GM21528 (cell line): ENCODE results near the gene SYT9.
"Not testable (repeated sequence)": the region's sequence is repeated elsewhere in the genome, so short reads cannot be mapped to it uniquely, and the experiment has no call there.

ENCODE experiments used
- ATAC-seq: cut with Tn5 transposase; IDR thresholded peaks from one replicate; pipeline ENCODE4 v1.9.1; 2021; ENCODE audit warnings: mild to moderate bottlenecking, moderate library complexity; ENCODE audit not compliant: unreplicated experiment, low FRiP score

Gene SYT9

DNA sequence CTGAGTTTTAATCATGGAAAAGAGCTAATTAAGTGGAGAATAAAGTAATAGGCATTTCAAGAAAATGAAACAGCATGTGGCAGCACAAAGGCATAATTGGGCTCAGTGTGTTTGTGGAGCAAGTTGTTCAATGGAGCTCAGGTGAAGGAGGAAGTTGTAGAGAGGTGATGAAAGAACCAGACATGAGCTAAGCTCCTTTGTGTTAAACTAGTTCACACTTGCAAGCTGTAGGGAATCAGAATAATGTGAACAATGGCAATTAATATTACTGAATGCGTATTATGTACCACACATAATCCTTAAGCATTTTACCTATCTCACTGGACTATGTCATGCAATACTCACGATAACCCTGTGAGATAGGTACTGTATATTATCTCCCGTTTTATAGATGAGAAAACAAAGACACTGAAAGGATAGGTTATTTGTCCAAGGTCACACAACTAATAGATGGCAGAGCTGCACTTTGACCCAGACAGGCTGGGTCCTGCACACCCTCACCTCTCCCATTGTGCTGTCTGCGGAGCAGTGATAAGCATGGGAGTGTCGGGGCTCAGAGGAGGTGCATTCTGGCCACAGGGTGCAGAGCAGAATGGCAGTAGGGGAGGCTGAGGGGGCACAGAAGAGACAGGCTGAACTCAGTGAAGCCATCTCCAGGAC is 242.5 kb downstream of the SYT9 start:
- no peak for ATAC-seq

DNA sequence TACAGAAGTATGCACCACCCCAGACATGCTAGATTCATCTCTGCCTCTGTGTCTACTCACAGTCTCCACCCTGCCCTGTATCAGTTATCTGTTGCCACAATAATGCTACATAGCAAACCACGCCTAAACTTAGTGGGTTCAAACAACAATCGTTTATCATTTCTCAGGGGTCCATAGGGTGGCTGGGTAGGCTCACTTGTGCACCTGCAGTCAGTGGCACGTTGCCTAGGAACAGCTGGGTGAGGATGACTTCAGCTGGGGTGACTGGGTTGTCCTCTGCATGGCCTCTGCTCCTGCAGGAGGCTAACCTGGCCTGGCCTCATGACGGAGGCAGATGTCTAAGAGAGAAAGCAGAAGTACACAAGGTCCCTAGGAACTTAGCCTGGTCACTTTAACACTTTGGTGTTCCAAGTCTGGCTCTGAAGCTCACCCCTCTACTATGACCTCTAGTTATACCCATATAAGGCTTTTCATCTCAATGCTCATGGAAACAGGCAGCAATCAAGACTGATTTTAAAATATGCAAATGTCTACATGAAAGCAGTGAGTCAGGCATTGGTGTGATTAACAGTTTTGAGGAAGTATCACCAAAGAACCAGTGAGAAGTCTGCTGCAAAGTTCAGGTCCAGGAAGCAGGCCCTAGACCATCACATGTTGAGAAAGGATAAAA is 244.3 kb downstream of the SYT9 start:
- ATAC-seq: peak; percentile 93

DNA sequence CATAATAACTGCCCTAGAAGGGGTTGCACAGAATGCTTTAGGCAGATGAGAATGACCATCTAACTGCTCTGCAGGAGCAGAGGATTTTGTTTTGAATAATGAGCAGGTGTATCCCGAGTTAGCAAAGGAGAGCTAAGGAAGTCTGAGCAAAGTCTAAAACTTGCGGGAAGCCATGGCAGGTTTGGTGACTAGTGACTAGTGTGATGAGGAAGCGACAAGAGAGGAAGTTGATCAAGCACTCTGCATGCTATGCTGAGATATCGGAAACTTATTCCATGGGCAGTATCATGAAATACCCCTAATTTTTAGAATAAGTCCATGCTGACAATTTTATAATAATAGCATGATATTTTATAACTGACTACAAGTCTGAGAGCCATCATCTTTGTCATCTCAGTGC is 246.5 kb downstream of the SYT9 start:
- no peak for ATAC-seq

DNA sequence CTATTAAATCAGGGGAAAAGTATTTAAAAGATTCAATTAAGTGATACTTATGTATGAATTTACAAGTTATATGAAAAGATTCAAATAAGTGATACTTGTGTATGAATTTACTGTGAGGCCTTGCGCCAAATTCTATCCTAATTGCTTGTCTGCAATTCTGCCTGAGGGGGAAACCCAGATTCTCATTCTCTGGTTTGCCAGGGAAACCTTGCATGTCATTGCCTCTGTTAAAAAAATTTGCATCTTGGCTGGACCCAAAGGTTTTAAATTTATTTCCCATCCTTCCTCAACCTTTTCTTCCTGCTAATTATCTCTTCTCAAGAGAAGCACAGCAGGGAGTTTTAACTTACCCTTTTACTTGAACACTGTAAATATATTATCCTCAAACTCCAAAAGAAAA is 247.4 kb downstream of the SYT9 start:
- ATAC-seq: no peak

DNA sequence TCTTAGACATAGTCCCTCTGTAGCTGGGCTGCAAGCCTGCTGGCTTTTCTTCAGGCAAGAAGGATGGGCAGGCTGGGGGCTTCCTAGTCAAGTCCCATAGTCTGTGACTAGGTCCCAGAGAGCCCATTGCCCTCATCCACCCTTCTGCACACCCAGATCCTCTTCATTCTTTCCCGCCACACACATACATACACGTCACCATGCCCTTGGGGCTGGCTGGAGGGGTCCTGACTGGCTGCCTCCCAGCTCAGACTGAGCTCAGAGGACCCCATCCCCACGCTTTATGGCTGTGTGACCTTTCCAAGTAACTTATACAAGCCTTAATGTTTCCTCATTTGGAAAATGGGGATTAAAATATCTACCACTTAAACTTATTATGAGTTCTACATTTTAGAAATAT is 248.5 kb downstream of the SYT9 start:
- ATAC-seq: no peak

DNA sequence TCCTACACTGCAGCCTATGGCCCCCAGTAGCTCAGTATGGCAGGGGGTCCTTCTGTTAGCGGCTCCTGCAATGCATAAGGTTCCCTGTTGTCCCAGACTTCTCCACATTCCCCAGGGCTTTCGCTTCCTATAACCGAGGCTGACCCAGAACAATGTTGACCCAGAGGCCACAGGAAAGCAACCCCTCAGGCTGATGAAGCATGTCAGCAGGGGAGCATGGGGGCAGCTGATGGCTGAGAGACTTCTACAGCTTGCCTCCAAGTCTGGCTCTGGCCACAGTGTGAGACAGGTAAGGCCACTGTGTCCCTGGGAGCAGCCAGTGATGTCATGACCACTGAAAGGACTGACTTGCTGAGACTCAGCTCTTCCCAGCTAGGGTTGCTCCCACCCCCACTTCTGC is 249.5 kb downstream of the SYT9 start:
- ATAC-seq: no peak

DNA sequence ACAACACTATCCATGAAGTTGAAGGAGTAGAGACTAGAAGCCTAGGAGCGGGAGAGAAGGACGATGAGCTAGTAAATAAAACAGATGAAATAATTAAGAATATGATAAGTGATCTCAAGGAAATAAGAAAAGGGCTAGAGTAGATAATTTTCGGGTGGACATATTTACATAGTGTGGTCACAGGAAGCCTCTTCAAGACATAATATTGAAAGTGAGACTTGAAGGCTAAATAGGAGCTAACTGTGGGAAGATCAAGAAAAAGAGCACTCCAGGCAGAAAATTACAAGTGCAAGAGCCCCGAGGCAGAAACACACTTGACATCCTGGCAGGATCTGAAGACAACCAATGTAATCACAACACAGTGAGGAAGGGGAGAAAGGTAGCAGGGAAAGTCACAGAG is 250.2 kb downstream of the SYT9 start:
- ATAC-seq: no peak

DNA sequence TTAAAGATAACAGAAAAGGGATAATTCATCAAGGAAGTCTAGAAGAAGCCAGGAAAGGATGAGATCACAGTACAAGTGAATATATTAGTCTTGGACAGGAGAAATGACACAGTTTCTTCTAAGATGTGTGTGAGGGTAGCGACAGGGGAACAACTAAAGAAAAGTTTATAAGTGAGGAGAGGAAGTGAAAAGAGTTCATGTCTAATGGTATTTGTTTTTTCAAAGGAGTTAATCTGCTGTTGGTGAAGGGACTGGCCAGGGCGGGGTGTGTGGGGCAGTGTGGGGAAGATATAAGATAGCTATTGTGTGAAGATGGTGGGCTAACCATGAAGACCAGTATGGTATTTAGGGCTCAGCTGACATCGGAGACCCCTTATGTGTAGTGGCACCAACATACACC is 254.5 kb downstream of the SYT9 start:
- ATAC-seq: no peak

DNA sequence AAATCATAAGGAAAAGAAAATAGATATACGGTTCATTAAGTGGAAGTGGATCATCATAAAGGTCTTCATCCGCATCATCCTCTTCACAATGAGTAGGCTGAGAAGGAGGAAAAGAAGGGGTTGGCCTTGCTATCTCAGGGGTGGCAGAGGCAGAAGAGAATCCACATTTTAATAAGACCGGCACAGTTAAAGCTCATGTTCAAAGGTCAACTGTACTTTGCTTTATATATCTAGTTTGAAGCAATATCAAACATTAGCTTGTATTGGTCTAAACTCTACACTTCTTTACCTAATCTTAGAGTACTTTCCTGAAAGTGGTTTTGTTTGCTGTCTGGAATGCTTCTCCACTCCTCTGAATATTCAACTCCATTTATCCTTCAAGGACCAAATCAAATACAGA is 256.4 kb downstream of the SYT9 start:
- no peak for ATAC-seq

DNA sequence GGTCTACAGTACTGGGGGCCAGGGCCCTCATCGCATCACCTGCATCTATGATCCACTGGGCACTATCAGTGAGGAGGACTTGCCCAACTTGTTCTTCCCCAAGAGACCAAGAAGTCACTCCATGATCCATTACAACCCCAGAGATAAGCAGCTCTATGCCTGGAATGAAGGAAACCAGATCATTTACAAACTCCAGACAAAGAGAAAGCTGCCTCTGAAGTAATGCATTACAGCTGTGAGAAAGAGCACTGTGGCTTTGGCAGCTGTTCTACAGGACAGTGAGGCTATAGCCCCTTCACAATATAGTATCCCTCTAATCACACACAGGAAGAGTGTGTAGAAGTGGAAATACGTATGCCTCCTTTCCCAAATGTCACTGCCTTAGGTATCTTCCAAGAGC is 258.3 kb downstream of the SYT9 start:
- ATAC-seq: no peak

DNA sequence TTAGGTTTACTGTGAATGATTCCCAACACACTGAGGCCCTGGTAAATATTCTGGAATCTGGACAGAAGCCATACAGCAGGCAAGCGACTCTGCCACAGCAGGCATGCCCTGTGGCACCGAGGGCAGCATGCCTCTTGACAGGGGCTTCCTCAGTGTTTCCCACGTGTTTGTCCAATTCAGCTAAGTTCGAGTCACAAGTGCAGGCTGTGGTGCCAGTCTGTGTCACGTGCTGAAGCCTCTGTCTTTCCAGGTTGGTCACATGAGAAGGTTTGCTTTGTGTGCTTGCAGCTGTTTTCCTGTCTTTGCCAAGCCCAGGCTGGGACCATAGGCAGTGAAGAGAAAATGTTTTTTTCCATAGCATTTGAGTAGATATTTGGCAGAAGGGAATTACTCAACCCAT is 259.7 kb downstream of the SYT9 start:
- ATAC-seq: no peak

DNA sequence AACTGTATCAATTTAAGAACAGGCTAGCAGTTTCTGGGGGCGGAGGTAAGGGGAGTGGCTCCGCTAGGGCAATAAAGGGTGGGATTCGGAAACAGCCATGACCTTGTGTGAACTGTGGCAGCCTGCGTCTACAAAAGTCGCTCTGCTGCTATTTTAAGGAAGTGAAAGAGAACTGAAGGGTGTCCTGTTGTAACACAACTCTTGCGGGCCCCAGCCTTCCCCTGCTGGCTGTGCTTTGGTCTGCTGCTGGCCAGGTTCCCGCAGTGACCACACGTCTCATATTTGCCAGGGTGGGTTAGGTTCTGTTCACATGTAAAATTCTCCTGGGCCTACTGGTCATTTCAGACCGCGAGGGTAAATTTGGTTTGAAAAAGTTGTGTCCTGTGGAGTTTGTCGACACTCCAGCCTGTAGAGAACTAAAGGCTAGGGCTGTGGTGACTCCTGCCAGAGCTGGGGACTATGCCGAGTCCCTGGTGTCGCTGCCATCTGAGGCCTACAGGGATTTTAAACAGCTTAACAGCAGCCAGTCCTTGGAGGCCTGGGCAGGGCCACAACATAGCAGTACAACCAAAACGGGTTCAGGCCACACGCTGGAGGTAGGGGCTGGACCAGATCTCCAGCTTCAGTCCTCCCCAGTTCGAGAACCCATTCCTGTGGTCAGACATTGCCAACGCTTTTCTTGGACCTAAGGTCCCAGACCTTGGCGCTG is 261.0 kb downstream of the SYT9 start:
- ATAC-seq: peak; percentile 69

DNA sequence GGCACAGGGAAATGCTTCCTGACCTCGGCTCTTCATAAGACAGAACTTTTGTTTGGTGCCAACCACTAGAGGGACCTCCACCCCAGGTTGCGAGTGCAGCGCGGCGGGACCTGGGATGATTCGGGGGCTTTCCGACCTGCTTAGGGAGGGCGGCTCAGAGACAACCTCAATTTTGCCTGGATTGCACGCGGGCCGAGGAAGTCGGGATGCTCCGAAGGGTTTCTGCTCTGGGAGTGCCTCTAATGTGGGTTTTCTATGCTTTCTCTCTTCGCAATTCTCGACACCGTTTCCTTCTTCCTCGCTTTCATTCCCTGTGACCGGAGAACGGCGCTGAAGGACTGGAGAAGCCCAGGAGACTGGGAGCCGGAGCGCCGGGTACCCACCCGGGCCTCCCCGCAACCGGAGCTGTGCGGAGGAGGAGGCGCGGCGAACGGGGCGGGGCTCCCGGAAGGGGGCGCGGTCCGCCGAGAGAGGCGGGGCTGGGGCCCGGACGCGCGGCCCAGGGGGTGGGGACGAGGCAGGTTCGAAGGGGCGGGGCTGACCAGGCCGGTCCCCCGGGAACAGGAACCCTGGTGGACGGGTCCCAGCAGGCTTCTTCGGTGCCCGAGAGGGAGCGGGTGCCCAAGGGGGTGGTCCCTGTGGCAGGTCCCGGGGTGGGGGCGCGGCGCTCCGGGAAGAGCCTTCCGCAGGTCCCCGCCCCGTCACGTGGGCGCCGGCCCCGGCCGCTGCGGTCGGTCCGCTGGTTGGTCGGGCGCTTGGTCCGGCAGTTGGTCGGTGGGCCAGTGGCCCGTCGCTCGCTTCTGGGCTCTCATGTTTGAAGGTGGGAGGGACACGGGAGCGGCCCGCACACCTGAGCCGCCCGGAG is 261.8 kb downstream of the SYT9 start, which contains the start of gene PPFIBP2:
PPFIBP2 (plus strand) TSS at position 766 of the 865 bp plus-strand sequence. CDS start 35,477 bp downstream, outside the sequence.
- ATAC-seq: peak; percentile 75

DNA sequence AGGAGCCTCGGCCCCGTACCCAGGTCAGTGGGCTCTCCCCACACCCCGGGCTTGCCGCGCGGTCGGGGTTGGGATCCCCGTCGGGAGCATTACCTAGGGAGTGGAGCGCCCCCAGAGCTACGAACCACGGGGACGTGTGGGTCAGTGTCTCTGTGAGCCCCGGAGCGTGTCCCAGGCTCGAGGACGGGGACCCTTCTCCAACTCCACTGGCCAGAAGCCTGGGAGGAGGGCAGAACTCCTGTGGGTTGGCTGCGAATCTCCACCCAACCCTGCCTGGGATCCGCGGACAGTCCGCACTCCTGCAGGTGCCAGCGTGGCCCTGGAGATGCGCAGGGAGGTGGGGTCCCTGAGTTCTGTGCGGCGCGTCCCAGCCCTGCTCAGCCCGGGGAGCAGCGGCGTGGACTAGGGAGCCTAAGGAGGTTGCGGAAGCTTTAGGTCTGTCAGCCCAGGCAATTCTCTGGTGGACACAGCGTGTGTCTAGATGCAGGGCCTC is 262.4 kb downstream of the SYT9 start:
- peak; percentile 33 for ATAC-seq

DNA sequence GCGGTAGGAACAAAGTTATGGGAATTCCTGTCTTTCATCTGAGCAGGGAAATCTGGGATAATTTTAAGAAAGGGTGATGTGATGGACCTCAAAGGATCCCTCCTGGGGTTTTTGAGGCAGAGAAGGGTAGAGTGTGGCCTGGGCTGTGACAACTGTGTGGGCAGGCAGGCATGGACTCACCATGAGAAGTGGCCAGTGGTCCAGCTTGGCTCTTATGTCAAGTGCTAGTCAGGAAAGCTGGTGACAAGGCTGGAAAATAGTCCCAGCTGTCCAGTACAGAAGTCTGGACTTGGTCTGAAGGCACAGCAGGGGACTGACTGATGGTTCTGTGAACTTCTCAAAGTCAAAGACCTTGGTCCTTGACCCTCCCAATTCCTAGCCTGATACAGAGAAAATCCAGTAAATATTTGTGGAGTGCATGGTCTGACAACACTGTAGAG is 263.8 kb downstream of the SYT9 start:
- no peak for ATAC-seq

DNA sequence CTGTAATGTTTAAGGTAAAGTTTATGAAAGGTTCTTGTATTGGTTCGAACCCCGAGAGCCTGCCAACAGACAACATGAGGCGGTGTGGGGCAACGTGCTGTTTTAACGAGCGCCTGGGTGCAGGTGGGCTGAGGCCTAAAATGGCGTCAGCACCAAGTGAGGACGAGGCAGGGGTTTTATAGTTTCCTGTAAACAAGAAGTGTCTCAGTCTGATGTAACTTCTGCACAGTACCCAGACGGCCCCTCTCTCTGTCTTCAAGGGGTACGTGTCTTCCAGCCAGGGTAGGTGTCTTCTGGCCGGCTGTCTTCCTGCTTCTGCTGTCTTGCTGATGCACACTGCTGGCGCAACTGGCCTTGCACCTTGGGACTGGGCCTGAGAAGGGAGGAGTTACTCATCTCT is 264.8 kb downstream of the SYT9 start:
- ATAC-seq: no peak

DNA sequence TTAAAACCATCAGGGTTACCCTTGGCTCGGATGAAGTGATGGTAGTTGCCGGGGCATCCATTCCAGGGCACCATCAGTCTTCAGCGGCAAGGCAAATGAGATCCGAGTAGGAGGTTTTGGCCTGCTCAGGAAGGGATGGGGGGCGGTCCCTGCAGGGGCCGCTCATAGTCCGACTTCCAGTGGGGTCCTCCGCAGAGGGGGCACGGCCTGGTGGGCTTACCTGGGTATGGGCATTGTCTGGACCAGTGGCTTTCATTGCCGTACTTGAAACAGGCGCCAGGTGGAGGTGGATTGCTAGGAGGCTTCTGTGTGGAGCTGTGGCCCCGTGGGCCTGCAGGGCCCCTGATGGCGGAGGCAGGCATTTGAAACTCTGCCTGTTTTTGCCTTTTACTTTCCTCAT is 266.0 kb downstream of the SYT9 start:
- ATAC-seq: not testable (repeated sequence)
